Astrocyte of the spinal cord (primary cell): ENCODE results near the gene NXPH3.

Source experiments
- DNase-seq: peaks from one replicate; pipeline ENCODE4 v3.0.0; 2011; ENCODE audit warnings: low read depth, low spot score
- H3K4me3 ChIP-seq: 2 replicates; pipeline ENCODE4 v1.5.1; 2011; ENCODE audit warnings: low read depth, mild to moderate bottlenecking, low read length, moderate library complexity
- in situ Hi-C: cut with HindIII; loops from 2 replicates; pipeline ENCODE4 v1.10.0; 2017; ENCODE audit warnings: low sequenced_read_pairs
- TF ChIP-seq, protein P1 (sequence below): IDR thresholded peaks from 2 replicates; pipeline ENCODE4 v1.5.1; 2012; ENCODE audit warnings: low read depth, mild to moderate bottlenecking, low read length, inconsistent platforms

The NXPH3 gene

DNA sequence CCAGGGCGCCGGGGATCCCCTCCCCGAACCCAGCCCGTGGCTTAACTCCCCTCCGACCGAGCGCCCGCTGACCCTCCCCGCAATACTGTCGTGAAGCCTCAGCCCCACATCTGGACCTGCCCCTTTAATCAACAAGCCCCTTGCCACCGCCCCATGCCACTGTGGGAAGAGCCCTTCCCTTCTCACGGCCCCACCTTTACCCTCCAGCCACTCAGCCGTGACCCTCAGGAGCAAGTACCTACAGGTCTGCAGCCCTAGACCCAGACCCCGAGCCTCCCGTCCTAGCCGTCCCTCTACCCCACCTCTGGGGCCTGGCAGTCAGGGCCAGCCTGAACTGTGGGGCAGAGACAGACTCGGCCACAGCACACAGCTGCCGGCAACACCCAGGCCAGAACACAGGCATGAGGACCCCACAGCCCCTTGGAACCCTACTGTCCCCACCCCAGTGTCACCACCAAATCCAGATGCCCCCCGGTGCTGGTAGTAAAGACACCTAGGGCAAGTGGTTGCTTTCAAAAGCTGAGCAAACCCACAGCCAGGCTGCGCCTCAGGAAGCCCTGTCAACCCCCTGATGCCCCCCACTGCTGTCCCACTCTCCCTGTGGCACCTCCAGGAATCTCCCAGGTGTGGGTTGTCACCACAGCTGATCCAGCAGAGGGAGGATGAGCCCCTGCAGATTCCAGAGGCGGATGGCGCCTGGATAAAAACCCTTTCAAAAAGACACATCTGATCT, 1.4 kb downstream of the NXPH3 start:
- DNase-seq, result no peak
- in situ Hi-C loops, result no loop called here
- TF ChIP-seq, protein P1, sequence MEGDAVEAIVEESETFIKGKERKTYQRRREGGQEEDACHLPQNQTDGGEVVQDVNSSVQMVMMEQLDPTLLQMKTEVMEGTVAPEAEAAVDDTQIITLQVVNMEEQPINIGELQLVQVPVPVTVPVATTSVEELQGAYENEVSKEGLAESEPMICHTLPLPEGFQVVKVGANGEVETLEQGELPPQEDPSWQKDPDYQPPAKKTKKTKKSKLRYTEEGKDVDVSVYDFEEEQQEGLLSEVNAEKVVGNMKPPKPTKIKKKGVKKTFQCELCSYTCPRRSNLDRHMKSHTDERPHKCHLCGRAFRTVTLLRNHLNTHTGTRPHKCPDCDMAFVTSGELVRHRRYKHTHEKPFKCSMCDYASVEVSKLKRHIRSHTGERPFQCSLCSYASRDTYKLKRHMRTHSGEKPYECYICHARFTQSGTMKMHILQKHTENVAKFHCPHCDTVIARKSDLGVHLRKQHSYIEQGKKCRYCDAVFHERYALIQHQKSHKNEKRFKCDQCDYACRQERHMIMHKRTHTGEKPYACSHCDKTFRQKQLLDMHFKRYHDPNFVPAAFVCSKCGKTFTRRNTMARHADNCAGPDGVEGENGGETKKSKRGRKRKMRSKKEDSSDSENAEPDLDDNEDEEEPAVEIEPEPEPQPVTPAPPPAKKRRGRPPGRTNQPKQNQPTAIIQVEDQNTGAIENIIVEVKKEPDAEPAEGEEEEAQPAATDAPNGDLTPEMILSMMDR, result no peak
- H3K4me3 ChIP-seq, result peak overlapping the region; percentile 51

- in situ Hi-C loops, result no loop called here
- no peak overlapping the region for H3K4me3 ChIP-seq
- no peak for DNase-seq
- TF ChIP-seq, protein P1, result no peak
These were observed 1.9 kb downstream of the NXPH3 start for GRCh38 chr17:49577650-49577934.

- no peak overlapping the region for H3K4me3 ChIP-seq
- in situ Hi-C loops, result no loop called here
- TF ChIP-seq, protein P1, result no peak
These were observed 2.3 kb downstream of the NXPH3 start for GRCh38 chr17:49577963-49578362.

DNA sequence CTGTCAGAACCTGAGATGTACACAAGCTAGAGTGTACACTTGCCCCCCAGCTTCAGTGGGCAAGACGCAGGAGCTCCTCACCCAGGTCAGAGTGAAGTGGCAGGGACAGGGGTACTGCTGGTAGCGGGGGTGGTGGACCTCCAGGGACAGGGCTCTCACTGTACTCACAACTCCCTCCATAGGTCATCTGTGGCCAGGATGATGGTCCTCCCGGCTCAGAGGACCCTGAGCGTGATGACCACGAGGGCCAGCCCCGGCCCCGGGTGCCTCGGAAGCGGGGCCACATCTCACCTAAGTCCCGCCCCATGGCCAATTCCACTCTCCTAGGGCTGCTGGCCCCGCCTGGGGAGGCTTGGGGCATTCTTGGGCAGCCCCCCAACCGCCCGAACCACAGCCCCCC, 2.7 kb downstream of the NXPH3 start:
- TF ChIP-seq, protein P1, result no peak

More at GRCh38 chr17:49577963-49578362, 2.3 kb downstream of the NXPH3 start:
- no peak for DNase-seq

GRCh38 chr17:49578952-49579500, 3.4 kb downstream of the NXPH3 start:
- no peak overlapping the region for H3K4me3 ChIP-seq
- DNase-seq, result no peak
- TF ChIP-seq, protein P1, result no peak
- in situ Hi-C loops, result no loop called here

More for the DNA sequence above, 2.7 kb downstream of the NXPH3 start:
- DNase-seq, result no peak
- H3K4me3 ChIP-seq, result no peak overlapping the region
- in situ Hi-C loops, result no loop called here

- TF ChIP-seq, protein P1, result no peak
- H3K4me3 ChIP-seq, result no peak overlapping the region
- DNase-seq, result no peak
- in situ Hi-C loops, result no loop called here
These were observed 3.9 kb downstream of the NXPH3 start for GRCh38 chr17:49579522-49579921.
